MCF 10A (cell line): ENCODE results near the gene PLAGL1. TPM values are rescaled to one million over a fixed set of nuclear protein-coding genes. Genes with fewer than 3 reads are reported as not detected.

Experiments used
- BruUV-seq: library from RNA; stranded (reverse); fragments of 400-500 nt; replicated peaks from 2 replicates; lab custom pipeline; 2021; lab: Mats Ljungman, UMichigan
- CTCF ChIA-PET: fragments of 300-600 bp; sonication (Branson Sonifier 250); formaldehyde crosslinking; extraction: SDS; loops from one replicate; lab custom pipeline; 2021; ENCODE audit warnings: antibody characterized with exemption, inconsistent platforms; lab: Yijun Ruan, JAX
- POLR2A ChIA-PET: fragments of 300-600, 350-650 bp; sonication (Branson Sonifier 250); formaldehyde crosslinking; extraction: SDS; loops from one replicate; lab custom pipeline; 2020; ENCODE audit warnings: antibody characterized with exemption, inconsistent platforms; lab: Yijun Ruan, JAX
- DNase-seq: peaks from one replicate; pipeline ENCODE4 v3.0.0-alpha.2; 2018; ENCODE audit not compliant: unreplicated experiment
- H3K27ac Mint-ChIP-seq: one replicate; pipeline ENCODE4 v1.8.0; 2022; ENCODE audit warnings: mild to moderate bottlenecking, low read depth, mixed read lengths; ENCODE audit not compliant: unreplicated experiment
- H3K27me3 Mint-ChIP-seq: one replicate; pipeline ENCODE4 v1.8.0; 2022; ENCODE audit warnings: mixed read lengths; ENCODE audit not compliant: insufficient read depth, unreplicated experiment
- H3K36me3 Mint-ChIP-seq: one replicate; pipeline ENCODE4 v1.8.0; 2022; ENCODE audit warnings: mild to moderate bottlenecking, moderate library complexity, mixed read lengths; ENCODE audit not compliant: insufficient read depth, unreplicated experiment
- H3K4me1 Mint-ChIP-seq: one replicate; pipeline ENCODE4 v1.8.0; 2022; ENCODE audit warnings: mixed read lengths; ENCODE audit not compliant: insufficient read depth, unreplicated experiment
- H3K4me3 Mint-ChIP-seq: one replicate; pipeline ENCODE4 v1.8.0; 2022; ENCODE audit warnings: mild to moderate bottlenecking, moderate library complexity, mixed read lengths; ENCODE audit not compliant: unreplicated experiment
- H3K9me3 Mint-ChIP-seq: one replicate; pipeline ENCODE4 v1.8.0; 2022; ENCODE audit warnings: mixed read lengths; ENCODE audit not compliant: unreplicated experiment
- intact Hi-C: fragments of 100-400 bp; cut with micrococcal nuclease; formaldehyde crosslinking; loops from 2 replicates; pipeline ENCODE4 v1.14.1; 2022
- total RNA-seq: library from RNA; stranded (reverse); gene quantifications from 2 replicates; pipeline ENCODE4 v1.2.3, GENCODE V29; 2022
- TF ChIP-seq, protein P1 (sequence below): fragments of 200-600 bp; IDR thresholded peaks from one replicate; pipeline ENCODE4 v1.8.0; 2022; ENCODE audit warnings: antibody characterized with exemption, mild to moderate bottlenecking; ENCODE audit not compliant: unreplicated experiment

Gene PLAGL1
- total RNA-seq, 1 experiment from 2014 or later, result 52.1 TPM

DNA sequence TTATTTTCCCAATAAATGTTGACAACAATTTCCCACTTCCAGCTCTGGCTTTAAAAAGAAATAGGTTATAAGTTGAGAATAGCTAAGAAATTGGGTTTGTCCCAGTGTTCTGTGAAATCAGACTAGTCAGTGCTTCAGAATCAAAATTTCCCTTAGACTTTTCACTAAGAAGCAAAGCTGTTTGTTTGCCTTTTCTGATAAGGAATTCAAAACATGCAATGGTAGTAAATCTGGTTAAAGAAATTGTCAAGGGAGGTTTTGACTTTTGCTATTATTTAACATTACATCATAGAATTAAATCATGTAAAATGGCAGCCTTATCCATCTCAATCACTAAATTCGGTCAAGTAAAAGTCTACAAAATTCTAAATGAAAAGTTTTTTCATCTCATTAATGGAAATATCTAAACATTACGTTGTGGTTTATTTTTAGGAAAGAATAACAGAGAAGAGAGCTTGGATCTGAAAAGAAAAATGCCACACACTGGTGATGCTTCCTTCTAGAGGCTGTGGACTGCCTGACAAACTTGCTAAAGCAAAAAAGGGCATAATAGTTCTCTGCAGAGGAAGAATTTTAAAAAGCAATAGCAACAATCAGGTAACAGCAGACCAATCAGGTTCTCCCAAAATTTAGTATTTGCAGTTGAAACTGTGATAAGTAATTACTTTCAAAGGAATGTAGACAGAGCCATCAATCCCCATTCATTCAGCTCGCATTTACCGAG is 36.4 kb downstream of the PLAGL1 start:
- Mint-ChIP-seq H3K27ac (peak overlapping the region; percentile 16), H3K36me3 (no peaks in the 10 kb centered on the region), H3K4me3 (no peak overlapping the region), H3K27me3 (no peaks in the 10 kb centered on the region), H3K9me3 (no peaks in the 10 kb centered on the region), H3K4me1 (peaks cover 9% of the 10 kb centered on the region)
- CTCF ChIA-PET, result interaction anchor here (0.5 to 0.7 kb wide), 3 partner anchors 20 to 244 kb away, joined by 3 to 4 read pairs (median 3); no protein-coding TSS in a partner anchor
- BruUV-seq, result no TSS peak
- TF ChIP-seq, protein P1, sequence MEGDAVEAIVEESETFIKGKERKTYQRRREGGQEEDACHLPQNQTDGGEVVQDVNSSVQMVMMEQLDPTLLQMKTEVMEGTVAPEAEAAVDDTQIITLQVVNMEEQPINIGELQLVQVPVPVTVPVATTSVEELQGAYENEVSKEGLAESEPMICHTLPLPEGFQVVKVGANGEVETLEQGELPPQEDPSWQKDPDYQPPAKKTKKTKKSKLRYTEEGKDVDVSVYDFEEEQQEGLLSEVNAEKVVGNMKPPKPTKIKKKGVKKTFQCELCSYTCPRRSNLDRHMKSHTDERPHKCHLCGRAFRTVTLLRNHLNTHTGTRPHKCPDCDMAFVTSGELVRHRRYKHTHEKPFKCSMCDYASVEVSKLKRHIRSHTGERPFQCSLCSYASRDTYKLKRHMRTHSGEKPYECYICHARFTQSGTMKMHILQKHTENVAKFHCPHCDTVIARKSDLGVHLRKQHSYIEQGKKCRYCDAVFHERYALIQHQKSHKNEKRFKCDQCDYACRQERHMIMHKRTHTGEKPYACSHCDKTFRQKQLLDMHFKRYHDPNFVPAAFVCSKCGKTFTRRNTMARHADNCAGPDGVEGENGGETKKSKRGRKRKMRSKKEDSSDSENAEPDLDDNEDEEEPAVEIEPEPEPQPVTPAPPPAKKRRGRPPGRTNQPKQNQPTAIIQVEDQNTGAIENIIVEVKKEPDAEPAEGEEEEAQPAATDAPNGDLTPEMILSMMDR, result no peak
- intact Hi-C loops, result no loop called here
- POLR2A ChIA-PET, result interaction anchor here (1.8 kb wide), 1 partner anchor 10 kb away, joined by 5 read pairs; no protein-coding TSS in a partner anchor
- DNase-seq, result no peak

GRCh38 chr6:143970456-143971218 is 37.4 kb downstream of the PLAGL1 start:
- intact Hi-C loops, result no loop called here
- CTCF ChIA-PET, result interaction anchor here (2.4 kb wide), 1 partner anchor 31 kb away, joined by 7 read pairs; no protein-coding TSS in a partner anchor
- no TSS peak for BruUV-seq
- TF ChIP-seq, protein P1, result no peak
- Mint-ChIP-seq H3K4me1 (peaks cover 9% of the 10 kb centered on the region), H3K9me3 (no peaks in the 10 kb centered on the region), H3K27ac (peak overlapping the region; percentile 16), H3K36me3 (no peaks in the 10 kb centered on the region), H3K27me3 (no peaks in the 10 kb centered on the region), H3K4me3 (no peak overlapping the region)
- DNase-seq, result no peak
- POLR2A ChIA-PET, result interaction anchor here (0.7 to 1.8 kb wide), 2 partner anchors 9 to 113 kb away, joined by 3 to 5 read pairs; no protein-coding TSS in a partner anchor

GRCh38 chr6:143969077-143969476 is 39.0 kb downstream of the PLAGL1 start:
- peaks cover 9% of the 10 kb centered on the region for H3K4me1 Mint-ChIP-seq

More at GRCh38 chr6:143969077-143969476, 39.0 kb downstream of the PLAGL1 start:
- no peak overlapping the region for H3K4me3 Mint-ChIP-seq
- no peaks in the 10 kb centered on the region for H3K36me3 Mint-ChIP-seq
- H3K27me3 Mint-ChIP-seq, result no peaks in the 10 kb centered on the region
- H3K9me3 Mint-ChIP-seq, result no peaks in the 10 kb centered on the region
- POLR2A ChIA-PET, result no interaction called here
- no peak overlapping the region for H3K27ac Mint-ChIP-seq
- no TSS peak for BruUV-seq
- DNase-seq, result no peak
- intact Hi-C loops, result no loop called here
- TF ChIP-seq, protein P1, result no peak
- CTCF ChIA-PET, result interaction anchor here (2.4 kb wide), 1 partner anchor 29 kb away, joined by 7 read pairs; no protein-coding TSS in a partner anchor
